PC-3 (cell line): ENCODE data around the gene SLC22A3. TPM values are rescaled to one million over a fixed set of nuclear protein-coding genes. Genes with fewer than 3 reads are reported as not detected.

Experiments used
- ATAC-seq: fragments of 200-7000 bp; cut with Tn5 transposase; 2 replicates; pipeline ENCODE4 v1.9.1; 2020; ENCODE audit warnings: mild to moderate bottlenecking, moderate library complexity
- BruUV-seq: library from RNA; stranded (reverse); fragments of 400-500 nt; replicated peaks from 2 replicates; lab custom pipeline; 2021; lab: Mats Ljungman, UMichigan
- CTCF ChIA-PET: fragments of 300-600 bp; sonication (Branson Sonifier 250); formaldehyde crosslinking; loops from one replicate; lab custom pipeline; 2022; ENCODE audit warnings: antibody characterized with exemption; lab: Charles Lee
- POLR2A ChIA-PET: fragments of 300-600 bp; sonication (Branson Sonifier 250); formaldehyde crosslinking; loops from one replicate; lab custom pipeline; 2022; ENCODE audit warnings: antibody characterized with exemption; ENCODE audit not compliant: unreplicated experiment; lab: Charles Lee
- DNase-seq: peaks from one replicate; pipeline ENCODE4 v3.0.0-alpha.2; 2015
- H2AFZ ChIP-seq: fragments of 300-600 bp; sonication (generic); 2 replicates; pipeline ENCODE4 v1.6.0; 2016; ENCODE audit warnings: antibody characterized with exemption, low read length
- H3F3A ChIP-seq: fragments of 300-600 bp; sonication (generic); one replicate; pipeline ENCODE4 v1.6.0; 2017; ENCODE audit warnings: antibody characterized with exemption, low read length, control low read depth, mild to moderate bottlenecking; ENCODE audit not compliant: unreplicated experiment
- H3K27ac ChIP-seq: fragments of 300-600 bp; sonication (generic); 2 replicates; pipeline ENCODE4 v1.5.1; 2016; ENCODE audit warnings: mild to moderate bottlenecking, low read length
- H3K27me3 ChIP-seq: fragments of 300-600 bp; sonication (generic); 2 replicates; pipeline ENCODE4 v1.6.1; 2016; ENCODE audit warnings: low read length, mixed read lengths
- H3K36me3 ChIP-seq: fragments of 300-600 bp; sonication (generic); 2 replicates; pipeline ENCODE4 v1.6.1; 2016; ENCODE audit warnings: low read depth, mixed run types, low read length, mixed read lengths
- H3K4me1 ChIP-seq: fragments of 300-600 bp; sonication (generic); 2 replicates; pipeline ENCODE4 v1.5.1; 2016; ENCODE audit warnings: low read length; ENCODE audit not compliant: insufficient read depth
- H3K4me2 ChIP-seq: fragments of 300-600 bp; sonication (generic); 2 replicates; pipeline ENCODE4 v1.6.0; 2016; ENCODE audit warnings: low read length
- H3K4me3 ChIP-seq: fragments of 300-600 bp; sonication (generic); 2 replicates; pipeline ENCODE4 v1.5.1; 2016; ENCODE audit warnings: mild to moderate bottlenecking, low read length, mixed read lengths
- H3K79me2 ChIP-seq: fragments of 300-600 bp; sonication (generic); 2 replicates; pipeline ENCODE4 v1.6.1; 2017; ENCODE audit warnings: low read length, mixed read lengths
- H3K9ac ChIP-seq: fragments of 300-600 bp; sonication (generic); 2 replicates; pipeline ENCODE4 v1.6.0; 2016; ENCODE audit warnings: mild to moderate bottlenecking, low read length
- H3K9me2 ChIP-seq: fragments of 300-600 bp; sonication (generic); replicated peaks from 2 replicates; pipeline ENCODE4 v1.6.1; 2016; ENCODE audit warnings: mixed run types, low read length, mixed read lengths
- H3K9me3 ChIP-seq: fragments of 300-600 bp; sonication (generic); 2 replicates; pipeline ENCODE4 v1.6.1; 2016; ENCODE audit warnings: low read length, mixed read lengths
- H4K20me1 ChIP-seq: fragments of 300-600 bp; sonication (generic); 2 replicates; pipeline ENCODE4 v1.6.1; 2016; ENCODE audit warnings: low read length, mixed read lengths
- CTCF ChIP-seq: fragments of 300-600 bp; sonication (generic); conservative IDR thresholded peaks from 2 replicates; pipeline ENCODE4 v1.5.1; 2017; ENCODE audit warnings: antibody characterized with exemption, low read depth, mild to moderate bottlenecking, low read length
- EZH2 ChIP-seq: fragments of 300-600 bp; sonication (generic); IDR thresholded peaks from one replicate; pipeline ENCODE4 v1.6.1; 2017; ENCODE audit warnings: antibody characterized with exemption, mild to moderate bottlenecking, low read length; ENCODE audit not compliant: unreplicated experiment
- EZH2phosphoT487 ChIP-seq: fragments of 300-600 bp; sonication (generic); IDR thresholded peaks from 2 replicates; pipeline ENCODE4 v1.6.1; 2018; ENCODE audit warnings: mild to moderate bottlenecking, antibody characterized with exemption, low read length, borderline replicate concordance
- intact Hi-C: fragments of 100-400 bp; cut with micrococcal nuclease; formaldehyde crosslinking; loops from 2 replicates; pipeline ENCODE4 v1.9.0; 2023
- total RNA-seq: library from RNA; depleted of rRNA; stranded (reverse); fragments of >200 nt; gene quantifications from 2 replicates; pipeline ENCODE4 v1.2.3, GENCODE V29; 2014

Gene SLC22A3
- total RNA-seq, 1 experiment from 2014 or later, result 0.47 TPM

GRCh38 chr6:160427312-160428068, 79.3 kb downstream of the SLC22A3 start:
- DNase-seq (peak; percentile 5), ATAC-seq (no peak)
- Histone ChIP-seq H3K27ac (no peak overlapping the region), H3K4me2 (no peak overlapping the region), H3F3A (no peaks in the 10 kb centered on the region), H3K9ac (no peak overlapping the region), H4K20me1 (no peaks in the 10 kb centered on the region), H3K4me1 (peaks cover 14% of the 10 kb centered on the region), H3K79me2 (no peaks in the 10 kb centered on the region), H2AFZ (no peak overlapping the region), H3K36me3 (no peaks in the 10 kb centered on the region), H3K9me2 (no peaks in the 10 kb centered on the region), H3K9me3 (no peaks in the 10 kb centered on the region), H3K4me3 (no peak overlapping the region), H3K27me3 (no peaks in the 10 kb centered on the region)
- ChIA-PET CTCF (no interaction called here), POLR2A (no interaction called here)
- TF ChIP-seq CTCF (no peak), EZH2phosphoT487 (no peak), EZH2 (no peak)
- no TSS peak for BruUV-seq
- intact Hi-C loops, result no loop called here

- DNase-seq, result no peak
- Histone ChIP-seq H3K27ac (no peak overlapping the region), H3K4me1 (peaks cover 14% of the 10 kb centered on the region), H4K20me1 (no peaks in the 10 kb centered on the region), H3K4me2 (no peak overlapping the region), H3K9me3 (no peaks in the 10 kb centered on the region), H2AFZ (no peak overlapping the region), H3K27me3 (no peaks in the 10 kb centered on the region), H3K79me2 (no peaks in the 10 kb centered on the region), H3K36me3 (no peaks in the 10 kb centered on the region), H3F3A (no peaks in the 10 kb centered on the region), H3K9ac (no peak overlapping the region), H3K4me3 (no peak overlapping the region), H3K9me2 (no peaks in the 10 kb centered on the region)
- ChIA-PET CTCF (no interaction called here), POLR2A (no interaction called here)
- no peak for ATAC-seq
- intact Hi-C loops, result no loop called here
- no TSS peak for BruUV-seq
- TF ChIP-seq EZH2, result no peak
- TF ChIP-seq CTCF, result no peak
- no peak for TF ChIP-seq EZH2phosphoT487
Measured at GRCh38 chr6:160428069-160428430, 79.9 kb downstream of the SLC22A3 start.
